ENCODE data around the gene SYNE3. TPM values are rescaled to one million over a fixed set of nuclear protein-coding genes. Genes with fewer than 3 reads are reported as not detected.

The SYNE3 gene
- total RNA-seq, 1 donor from 2014 or later: 0.62 TPM

- Mint-ChIP-seq H3K27ac (ENCODE audit: unreplicated experiment) (no peak overlapping the region), H3K4me3 (ENCODE audit: unreplicated experiment) (no peak overlapping the region), H3K36me3 (ENCODE audit: low read depth, unreplicated experiment) (peaks cover 6% of the 10 kb centered on the region), H3K9me3 (ENCODE audit: unreplicated experiment) (no peaks in the 10 kb centered on the region), H3K27me3 (ENCODE audit: unreplicated experiment) (peaks cover 8% of the 10 kb centered on the region), H3K4me1 (ENCODE audit: unreplicated experiment) (peaks cover 6% of the 10 kb centered on the region)
- TF ChIP-seq, protein P1, sequence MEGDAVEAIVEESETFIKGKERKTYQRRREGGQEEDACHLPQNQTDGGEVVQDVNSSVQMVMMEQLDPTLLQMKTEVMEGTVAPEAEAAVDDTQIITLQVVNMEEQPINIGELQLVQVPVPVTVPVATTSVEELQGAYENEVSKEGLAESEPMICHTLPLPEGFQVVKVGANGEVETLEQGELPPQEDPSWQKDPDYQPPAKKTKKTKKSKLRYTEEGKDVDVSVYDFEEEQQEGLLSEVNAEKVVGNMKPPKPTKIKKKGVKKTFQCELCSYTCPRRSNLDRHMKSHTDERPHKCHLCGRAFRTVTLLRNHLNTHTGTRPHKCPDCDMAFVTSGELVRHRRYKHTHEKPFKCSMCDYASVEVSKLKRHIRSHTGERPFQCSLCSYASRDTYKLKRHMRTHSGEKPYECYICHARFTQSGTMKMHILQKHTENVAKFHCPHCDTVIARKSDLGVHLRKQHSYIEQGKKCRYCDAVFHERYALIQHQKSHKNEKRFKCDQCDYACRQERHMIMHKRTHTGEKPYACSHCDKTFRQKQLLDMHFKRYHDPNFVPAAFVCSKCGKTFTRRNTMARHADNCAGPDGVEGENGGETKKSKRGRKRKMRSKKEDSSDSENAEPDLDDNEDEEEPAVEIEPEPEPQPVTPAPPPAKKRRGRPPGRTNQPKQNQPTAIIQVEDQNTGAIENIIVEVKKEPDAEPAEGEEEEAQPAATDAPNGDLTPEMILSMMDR (IDR thresholded peaks at IDR 0.05; ENCODE audit: unreplicated experiment): no peak
- DNase-seq (ENCODE audit: low spot score): no peak
Measured at GRCh38 chr14:95551435-95551834, 35.0 kb upstream of the SYNE3 start.

DNA sequence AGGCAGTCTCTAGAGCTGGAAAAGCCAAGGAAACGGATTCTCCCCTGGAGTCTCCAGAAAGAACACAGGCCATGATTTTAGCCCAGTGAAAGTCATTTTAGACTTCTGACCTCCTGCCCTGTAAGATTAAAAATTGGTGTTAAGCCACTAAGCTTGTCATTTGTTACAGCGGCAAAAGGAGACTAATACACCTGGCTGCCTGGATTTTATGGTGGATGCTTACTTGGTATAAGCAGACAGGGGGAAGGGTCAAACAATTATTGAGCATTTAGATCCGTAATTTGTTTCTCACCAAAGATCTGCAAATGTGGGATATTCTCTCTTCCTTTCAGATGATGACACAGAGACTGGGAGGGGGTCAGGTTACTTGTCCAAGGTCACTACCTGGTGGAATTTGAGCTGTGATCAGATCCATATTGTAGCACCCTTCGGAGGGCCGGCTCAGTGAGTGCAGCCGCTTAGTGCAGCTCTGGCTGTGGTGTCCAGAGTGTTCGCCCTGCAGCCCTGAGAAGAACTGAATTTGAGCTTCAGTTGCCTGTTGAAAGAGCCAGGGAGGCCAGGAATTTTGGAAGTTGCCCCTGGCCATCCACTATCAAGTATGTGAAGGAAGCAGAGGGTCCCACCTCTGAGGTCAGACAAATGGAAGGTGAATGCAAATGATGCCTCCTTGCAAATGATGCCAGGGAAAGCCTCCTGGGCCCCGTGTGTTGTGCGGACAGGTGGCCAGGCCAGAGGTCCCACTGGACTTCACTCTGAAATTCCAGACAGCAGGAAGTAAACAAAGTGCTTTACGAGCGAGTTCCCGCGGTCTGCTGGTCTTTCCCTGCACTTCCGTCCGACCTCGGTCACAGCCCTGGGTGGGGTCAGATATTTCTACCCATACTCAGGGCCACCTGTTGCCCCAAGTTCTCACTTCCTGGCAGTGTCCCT is 33.5 kb upstream of the SYNE3 start:
- Mint-ChIP-seq H3K36me3 (ENCODE audit: low read depth, unreplicated experiment) (peaks cover 7% of the 10 kb centered on the region), H3K27me3 (ENCODE audit: unreplicated experiment) (peaks cover 8% of the 10 kb centered on the region), H3K4me3 (ENCODE audit: unreplicated experiment) (no peak overlapping the region), H3K27ac (ENCODE audit: unreplicated experiment) (no peak overlapping the region), H3K4me1 (ENCODE audit: unreplicated experiment) (peaks cover 6% of the 10 kb centered on the region), H3K9me3 (ENCODE audit: unreplicated experiment) (no peaks in the 10 kb centered on the region)
- TF ChIP-seq, protein P1 (IDR thresholded peaks at IDR 0.05; ENCODE audit: unreplicated experiment): no peak
- DNase-seq (ENCODE audit: low spot score): no peak

DNA sequence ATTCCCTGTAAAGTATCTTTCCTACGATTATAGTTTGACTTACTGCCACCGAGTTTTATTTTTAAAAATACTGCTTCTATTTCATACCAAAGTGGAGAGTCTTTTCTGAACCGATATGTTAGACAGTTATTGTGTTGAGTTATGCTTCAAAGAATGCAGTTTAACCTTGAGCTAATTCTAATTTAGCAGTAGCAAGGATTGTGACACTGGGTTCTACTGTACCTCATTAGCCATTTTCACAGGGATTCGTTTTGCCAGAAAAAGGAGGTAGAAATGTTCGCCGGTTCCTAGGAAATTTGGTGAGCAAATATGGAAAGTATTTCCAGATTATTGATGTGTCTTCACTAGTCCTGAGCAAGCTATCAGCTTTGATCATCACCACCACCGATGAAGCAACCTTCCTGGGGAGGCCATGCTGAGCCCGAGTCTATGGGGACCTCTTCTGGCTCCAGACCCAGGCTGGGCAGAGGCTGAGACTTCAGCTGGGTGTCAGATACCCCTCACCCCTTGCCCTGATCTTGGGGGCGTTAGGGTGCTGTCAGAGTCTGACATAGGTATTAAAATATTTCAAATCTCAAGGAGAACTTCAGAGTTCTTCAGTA is 32.0 kb upstream of the SYNE3 start:
- DNase-seq (ENCODE audit: low spot score): no peak
- Mint-ChIP-seq H3K27ac (ENCODE audit: unreplicated experiment) (peak overlapping the region; percentile 34), H3K27me3 (ENCODE audit: unreplicated experiment) (peaks cover 6% of the 10 kb centered on the region), H3K4me1 (ENCODE audit: unreplicated experiment) (peaks cover 6% of the 10 kb centered on the region), H3K4me3 (ENCODE audit: unreplicated experiment) (no peak overlapping the region), H3K9me3 (ENCODE audit: unreplicated experiment) (no peaks in the 10 kb centered on the region), H3K36me3 (ENCODE audit: low read depth, unreplicated experiment) (peaks cover 7% of the 10 kb centered on the region)
- TF ChIP-seq, protein P1 (IDR thresholded peaks at IDR 0.05; ENCODE audit: unreplicated experiment): no peak

- TF ChIP-seq, protein P1 (IDR thresholded peaks at IDR 0.05; ENCODE audit: unreplicated experiment): no peak
- H3K27ac Mint-ChIP-seq (ENCODE audit: unreplicated experiment): no peak overlapping the region
Measured at GRCh38 chr14:95547626-95548327, 31.3 kb upstream of the SYNE3 start.

More at GRCh38 chr14:95547626-95548327, 31.3 kb upstream of the SYNE3 start:
- no peak overlapping the region for H3K4me3 Mint-ChIP-seq (ENCODE audit: unreplicated experiment)
- H3K4me1 Mint-ChIP-seq (ENCODE audit: unreplicated experiment): peaks cover 6% of the 10 kb centered on the region
- H3K27me3 Mint-ChIP-seq (ENCODE audit: unreplicated experiment): peaks cover 6% of the 10 kb centered on the region
- H3K36me3 Mint-ChIP-seq (ENCODE audit: low read depth, unreplicated experiment): peaks cover 7% of the 10 kb centered on the region
- no peak for DNase-seq (ENCODE audit: low spot score)
- H3K9me3 Mint-ChIP-seq (ENCODE audit: unreplicated experiment): no peaks in the 10 kb centered on the region

Measured in endothelial cell (in vitro differentiated cells).